Prostate gland (tissue), 2 donors: Measurements from ENCODE around the gene ERC2.

Source experiments
- POLR2AphosphoS5 ChIP-seq: sonication (generic); formaldehyde crosslinking; IDR thresholded peaks from one replicate; pipeline ENCODE4 v1.6.1; 2017; ENCODE audit warnings: antibody characterized with exemption
- TF ChIP-seq, protein P1 (sequence below), 4 experiments: fragments of 200-600 bp in 2 of 4; fragments of 450-650 bp in 2 of 4; sonication (generic) in 2 of 4; IDR thresholded peaks; 1 replicate in 3 of 4; 2 replicates in 1 of 4; pipeline ENCODE4 v1.5.1; 2016 to 2019; ENCODE audit warnings: antibody characterized with exemption in 4 of 4, mild to moderate bottlenecking in 2 of 4, moderate library complexity in 2 of 4

DNA sequence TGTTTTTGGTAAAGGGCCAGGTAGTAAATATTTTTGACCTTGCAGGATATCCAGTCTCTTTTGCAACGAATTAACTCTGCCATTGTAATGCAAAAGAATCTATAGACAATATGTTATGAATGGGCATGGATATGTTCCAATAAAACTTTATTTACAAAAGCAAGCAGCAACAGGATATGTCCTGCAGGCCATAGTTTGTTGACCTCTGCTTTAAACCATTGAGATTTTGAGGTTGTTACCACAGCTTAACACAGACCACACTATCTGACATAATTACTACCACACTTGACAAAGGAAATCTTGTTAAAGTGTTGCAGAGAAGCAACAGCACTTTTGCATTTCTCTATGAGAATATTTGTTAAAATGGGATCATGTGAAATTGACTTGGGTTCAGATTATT lies 349.3 kb downstream of the ERC2 start:
- TF ChIP-seq, protein P1, sequence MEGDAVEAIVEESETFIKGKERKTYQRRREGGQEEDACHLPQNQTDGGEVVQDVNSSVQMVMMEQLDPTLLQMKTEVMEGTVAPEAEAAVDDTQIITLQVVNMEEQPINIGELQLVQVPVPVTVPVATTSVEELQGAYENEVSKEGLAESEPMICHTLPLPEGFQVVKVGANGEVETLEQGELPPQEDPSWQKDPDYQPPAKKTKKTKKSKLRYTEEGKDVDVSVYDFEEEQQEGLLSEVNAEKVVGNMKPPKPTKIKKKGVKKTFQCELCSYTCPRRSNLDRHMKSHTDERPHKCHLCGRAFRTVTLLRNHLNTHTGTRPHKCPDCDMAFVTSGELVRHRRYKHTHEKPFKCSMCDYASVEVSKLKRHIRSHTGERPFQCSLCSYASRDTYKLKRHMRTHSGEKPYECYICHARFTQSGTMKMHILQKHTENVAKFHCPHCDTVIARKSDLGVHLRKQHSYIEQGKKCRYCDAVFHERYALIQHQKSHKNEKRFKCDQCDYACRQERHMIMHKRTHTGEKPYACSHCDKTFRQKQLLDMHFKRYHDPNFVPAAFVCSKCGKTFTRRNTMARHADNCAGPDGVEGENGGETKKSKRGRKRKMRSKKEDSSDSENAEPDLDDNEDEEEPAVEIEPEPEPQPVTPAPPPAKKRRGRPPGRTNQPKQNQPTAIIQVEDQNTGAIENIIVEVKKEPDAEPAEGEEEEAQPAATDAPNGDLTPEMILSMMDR (IDR thresholded peaks at IDR 0.05) = no peak
- TF ChIP-seq POLR2AphosphoS5 = no peak
